Subcutaneous abdominal adipose tissue (tissue), 5 donors: ENCODE results near the gene ARMH1.
A peak's percentile ranks its signal among the peaks of the same experiment; 100 is the strongest.

ENCODE experiments used
- H3K27ac ChIP-seq: one replicate; pipeline ENCODE4 v1.7.0; 2013; ENCODE audit warnings: low read depth, mild to moderate bottlenecking, inconsistent platforms, low read length, moderate library complexity
- H3K27me3 ChIP-seq, 5 donors: one replicate each; pipeline ENCODE4 v1.7.0; 2013; ENCODE audit warnings: low read length in 5 of 5, inconsistent platforms in 1 of 5; ENCODE audit not compliant: control insufficient read depth in 5 of 5, insufficient read depth in 4 of 5
- H3K36me3 ChIP-seq, 5 donors: one replicate each; pipeline ENCODE4 v1.7.0; 2013; ENCODE audit warnings: low read length in 5 of 5; ENCODE audit not compliant: control insufficient read depth in 5 of 5, insufficient read depth in 5 of 5
- H3K4me1 ChIP-seq, 5 donors: one replicate each; pipeline ENCODE4 v1.7.0; 2013; ENCODE audit warnings: low read length in 5 of 5, mild to moderate bottlenecking in 3 of 5, moderate library complexity in 1 of 5; ENCODE audit not compliant: control insufficient read depth in 5 of 5, insufficient read depth in 5 of 5
- H3K4me3 ChIP-seq, 5 donors: one replicate each; pipeline ENCODE4 v1.7.0; 2013; ENCODE audit warnings: low read length in 5 of 5, low read depth in 1 of 5
- H3K9ac ChIP-seq, 5 donors: one replicate each; pipeline ENCODE4 v1.7.0; 2013; ENCODE audit warnings: low read length in 5 of 5, mild to moderate bottlenecking in 4 of 5, moderate library complexity in 3 of 5
- H3K9me3 ChIP-seq, 5 donors: one replicate each; pipeline ENCODE4 v1.7.0; 2013; ENCODE audit warnings: low read length in 5 of 5; ENCODE audit not compliant: control insufficient read depth in 5 of 5
- donor health status: healthy.
- donor health status: healthy.
- donor health status: healthy.
- donor health status: healthy.
- donor health status: healthy.

The ARMH1 gene

GRCh38 chr1:44719318-44719717 is 44.8 kb downstream of the ARMH1 start:
- Histone ChIP-seq H3K9ac (no peak overlapping the region), H3K4me1 (peaks cover 0 to 16% (median 3%) of the 10 kb centered on the region in 5 donors), H3K27me3 (no peaks in the 10 kb centered on the region)

GRCh38 chr1:44720281-44720680 is 45.8 kb downstream of the ARMH1 start:
- Histone ChIP-seq H3K27ac (no peak overlapping the region), H3K4me3 (no peak overlapping the region), H3K9ac (no peak overlapping the region), H3K4me1 (peaks cover 0 to 16% (median under 1%) of the 10 kb centered on the region in 5 donors), H3K9me3 (no peaks in the 10 kb centered on the region), H3K27me3 (peaks cover 0 to 8% (median 0%) of the 10 kb centered on the region in 5 donors), H3K36me3 (no peaks in the 10 kb centered on the region)

More at GRCh38 chr1:44719318-44719717, 44.8 kb downstream of the ARMH1 start:
- Histone ChIP-seq H3K27ac (no peak overlapping the region), H3K36me3 (no peaks in the 10 kb centered on the region), H3K9me3 (no peaks in the 10 kb centered on the region), H3K4me3 (no peak overlapping the region)

GRCh38 chr1:44721485-44722361 is 47.2 kb downstream of the ARMH1 start:
- Histone ChIP-seq H3K9ac (peak overlapping the region in 1 of 5 donors; percentile 25), H3K36me3 (no peaks in the 10 kb centered on the region), H3K9me3 (no peaks in the 10 kb centered on the region), H3K4me3 (no peak overlapping the region), H3K4me1 (peaks cover 0 to 16% (median 0%) of the 10 kb centered on the region in 5 donors), H3K27ac (no peak overlapping the region), H3K27me3 (peaks cover 0 to 8% (median 0%) of the 10 kb centered on the region in 5 donors)

DNA sequence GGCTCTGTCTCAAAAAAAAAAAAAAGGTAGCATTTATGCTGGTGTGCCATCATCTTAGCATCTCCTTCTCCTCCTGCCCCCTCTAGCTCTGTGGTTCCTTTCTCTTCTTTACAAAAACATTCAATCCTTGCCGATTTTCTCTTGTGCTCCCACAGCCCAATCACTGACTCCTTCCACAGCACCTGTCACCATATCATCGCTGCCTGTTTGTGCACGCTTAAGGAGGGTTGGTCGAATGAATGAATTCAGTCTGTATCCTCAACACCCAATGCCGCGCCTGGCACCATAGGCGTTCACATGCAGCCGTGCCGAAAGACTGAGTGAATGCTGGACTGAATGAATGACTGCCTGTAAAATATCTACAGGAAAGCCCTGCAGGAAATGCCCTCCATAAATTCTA is 48.5 kb downstream of the ARMH1 start:
- Histone ChIP-seq H3K27ac (no peak overlapping the region), H3K9me3 (no peaks in the 10 kb centered on the region), H3K27me3 (peaks cover 0 to 8% (median 0%) of the 10 kb centered on the region in 5 donors), H3K9ac (no peak overlapping the region), H3K4me3 (no peak overlapping the region), H3K4me1 (peaks cover 0 to 16% (median 0%) of the 10 kb centered on the region in 5 donors), H3K36me3 (no peaks in the 10 kb centered on the region)

GRCh38 chr1:44723496-44724295 is 49.2 kb downstream of the ARMH1 start:
- Histone ChIP-seq H3K27ac (no peak overlapping the region), H3K9me3 (no peaks in the 10 kb centered on the region), H3K4me3 (no peak overlapping the region), H3K36me3 (no peaks in the 10 kb centered on the region), H3K27me3 (peaks cover 0 to 8% (median 0%) of the 10 kb centered on the region in 5 donors), H3K4me1 (peaks cover 0 to 16% (median 0%) of the 10 kb centered on the region in 5 donors), H3K9ac (no peak overlapping the region)

GRCh38 chr1:44724296-44724954 is 49.9 kb downstream of the ARMH1 start:
- Histone ChIP-seq H3K27me3 (peaks cover 0 to 8% (median 0%) of the 10 kb centered on the region in 5 donors), H3K27ac (no peak overlapping the region), H3K36me3 (no peaks in the 10 kb centered on the region), H3K4me1 (peaks cover 0 to 16% (median 0%) of the 10 kb centered on the region in 5 donors), H3K9ac (no peak overlapping the region), H3K4me3 (no peak overlapping the region), H3K9me3 (no peaks in the 10 kb centered on the region)

- Histone ChIP-seq H3K9me3 (no peaks in the 10 kb centered on the region), H3K4me3 (no peak overlapping the region), H3K27ac (no peak overlapping the region), H3K36me3 (no peaks in the 10 kb centered on the region), H3K4me1 (peaks cover 0 to 16% (median 0%) of the 10 kb centered on the region in 5 donors), H3K27me3 (peaks cover 0 to 8% (median 0%) of the 10 kb centered on the region in 5 donors), H3K9ac (no peak overlapping the region)
These were observed 50.6 kb downstream of the ARMH1 start for GRCh38 chr1:44724955-44725698.

GRCh38 chr1:44730741-44731512 is 56.4 kb downstream of the ARMH1 start, which contains the start of gene RNU5D-1:
Gene RNU5D-1 (minus strand): TSS chr1:44731170.
- Histone ChIP-seq H3K36me3 (no peaks in the 10 kb centered on the region), H3K9me3 (no peaks in the 10 kb centered on the region), H3K4me1 (peaks cover 0 to 10% (median 2%) of the 10 kb centered on the region in 5 donors), H3K27ac (peak within 1 kb of the TSS; percentile 96), H3K4me3 (peak within 1 kb of the TSS in 4 of 5 donors; percentile 38 to 57 (median 50)), H3K9ac (peak within 1 kb of the TSS; percentile 6 to 86 (median 71)), H3K27me3 (no peaks in the 10 kb centered on the region)
